H9 (cell line): Measurements from ENCODE around the gene NEUROD2. TPM values are rescaled to one million over a fixed set of nuclear protein-coding genes. Genes with fewer than 3 reads are reported as not detected.

ENCODE experiments used
- DNase-seq: peaks from one replicate; pipeline ENCODE4 v3.0.0-alpha.2; 2017
- H2AFZ ChIP-seq: one replicate; pipeline ENCODE4 v1.6.1; 2013; ENCODE audit warnings: mild to moderate bottlenecking, low read length, control low read depth, moderate library complexity
- H2AK5ac ChIP-seq: 2 replicates; pipeline ENCODE4 v1.6.1; 2013; ENCODE audit warnings: low read length, control low read depth, mixed read lengths; ENCODE audit not compliant: insufficient read length
- H2BK120ac ChIP-seq: one replicate; pipeline ENCODE4 v1.6.1; 2013; ENCODE audit warnings: low read depth, mild to moderate bottlenecking, low read length, control low read depth, inconsistent platforms; ENCODE audit not compliant: poor library complexity, severe bottlenecking
- H2BK12ac ChIP-seq: 2 replicates; pipeline ENCODE4 v1.6.1; 2013; ENCODE audit warnings: low read length, control low read depth, mixed read lengths, low read depth; ENCODE audit not compliant: insufficient read length
- H2BK15ac ChIP-seq: 2 replicates; pipeline ENCODE4 v1.6.1; 2013; ENCODE audit warnings: low read depth, low read length, control low read depth
- H2BK20ac ChIP-seq: one replicate; pipeline ENCODE4 v1.6.1; 2013; ENCODE audit warnings: low read depth, mild to moderate bottlenecking, low read length, control low read depth, inconsistent platforms; ENCODE audit not compliant: poor library complexity, severe bottlenecking
- H2BK5ac ChIP-seq: 2 replicates; pipeline ENCODE4 v1.6.1; 2013; ENCODE audit warnings: low read length, control low read depth, mixed read lengths; ENCODE audit not compliant: insufficient read length
- H3K14ac ChIP-seq: 2 replicates; pipeline ENCODE4 v1.6.1; 2013; ENCODE audit warnings: low read length, control low read depth; ENCODE audit not compliant: insufficient read depth
- H3K18ac ChIP-seq: 2 replicates; pipeline ENCODE4 v1.6.1; 2013; ENCODE audit warnings: low read depth, mild to moderate bottlenecking, mixed read lengths, low read length, control low read depth; ENCODE audit not compliant: insufficient read length
- H3K23ac ChIP-seq: 2 replicates; pipeline ENCODE4 v1.6.1; 2013; ENCODE audit warnings: low read length, control low read depth, mixed read lengths, low read depth; ENCODE audit not compliant: insufficient read length
- H3K23me2 ChIP-seq: 2 replicates; pipeline ENCODE4 v1.6.1; 2013; ENCODE audit warnings: low read depth, mild to moderate bottlenecking, mixed read lengths, low read length, control low read depth; ENCODE audit not compliant: insufficient read length, poor library complexity, severe bottlenecking
- H3K27ac ChIP-seq: 2 replicates; pipeline ENCODE4 v1.5.1; 2013; ENCODE audit warnings: low read length, control low read depth, mixed read lengths, low read depth; ENCODE audit not compliant: insufficient read length
- H3K27me3 ChIP-seq: 2 replicates; pipeline ENCODE4 v1.6.1; 2013; ENCODE audit warnings: low read length, control low read depth, inconsistent platforms; ENCODE audit not compliant: insufficient read depth
- H3K4ac ChIP-seq: 2 replicates; pipeline ENCODE4 v1.6.1; 2013; ENCODE audit warnings: low read depth, mild to moderate bottlenecking, control low read depth, inconsistent platforms, low read length, moderate library complexity
- H3K4me1 ChIP-seq: 2 replicates; pipeline ENCODE4 v1.6.1; 2013; ENCODE audit warnings: low read length, control low read depth, inconsistent platforms; ENCODE audit not compliant: insufficient read depth
- H3K4me2 ChIP-seq: 2 replicates; pipeline ENCODE4 v1.6.1; 2013; ENCODE audit warnings: low read length, control low read depth, mixed read lengths; ENCODE audit not compliant: insufficient read length, insufficient read depth
- H3K56ac ChIP-seq: 2 replicates; pipeline ENCODE4 v1.6.1; 2013; ENCODE audit warnings: low read depth, mild to moderate bottlenecking, mixed read lengths, low read length, control low read depth; ENCODE audit not compliant: insufficient read length
- H3K79me1 ChIP-seq: 2 replicates; pipeline ENCODE4 v1.6.1; 2013; ENCODE audit warnings: low read depth, mild to moderate bottlenecking, moderate library complexity, low read length, control low read depth, inconsistent platforms; ENCODE audit not compliant: insufficient read depth, poor library complexity, severe bottlenecking
- H3K79me2 ChIP-seq: 2 replicates; pipeline ENCODE4 v1.6.1; 2013; ENCODE audit warnings: low read length, control low read depth, inconsistent platforms; ENCODE audit not compliant: insufficient read depth
- H3K9ac ChIP-seq: 2 replicates; pipeline ENCODE4 v1.6.1; 2013; ENCODE audit warnings: low read length, control low read depth, mixed read lengths; ENCODE audit not compliant: insufficient read length; ENCODE audit errors: extremely low read depth
- H3K9me3 ChIP-seq: one replicate; pipeline ENCODE4 v1.6.1; 2013; ENCODE audit warnings: low read depth, low read length, inconsistent platforms; ENCODE audit not compliant: control insufficient read depth
- H3T11ph ChIP-seq: one replicate; pipeline ENCODE4 v1.6.1; 2013; ENCODE audit warnings: mild to moderate bottlenecking, low read length, control low read depth, inconsistent platforms
- H4K20me1 ChIP-seq: one replicate; pipeline ENCODE4 v1.6.1; 2013; ENCODE audit not compliant: control insufficient read depth, insufficient read length, insufficient read depth
- H4K5ac ChIP-seq: 2 replicates; pipeline ENCODE4 v1.6.1; 2013; ENCODE audit warnings: low read depth, mild to moderate bottlenecking, mixed read lengths, low read length, control low read depth; ENCODE audit not compliant: insufficient read length
- H4K8ac ChIP-seq: replicated peaks from 2 replicates; pipeline ENCODE4 v1.6.1; 2013; ENCODE audit warnings: low read length, control low read depth, mixed read lengths, low read depth; ENCODE audit not compliant: insufficient read length
- H4K91ac ChIP-seq: 2 replicates; pipeline ENCODE4 v1.6.1; 2013; ENCODE audit warnings: low read depth, mild to moderate bottlenecking, moderate library complexity, mixed read lengths, low read length, control low read depth; ENCODE audit not compliant: insufficient read length
- H3K27ac Mint-ChIP-seq, 3 experiments: 2 replicates in 2 of 3; 3 replicates in 1 of 3; pipeline ENCODE4 v1.8.0; 2020 to 2021; ENCODE audit warnings: mixed read lengths in 3 of 3, mild to moderate bottlenecking in 1 of 3, moderate library complexity in 1 of 3
- H3K27me3 Mint-ChIP-seq: 2 replicates; pipeline ENCODE4 v1.8.0; 2021; ENCODE audit warnings: low read depth, mild to moderate bottlenecking, moderate library complexity, mixed read lengths
- H3K36me3 Mint-ChIP-seq, 3 experiments: 2 replicates in 2 of 3; 3 replicates in 1 of 3; pipeline ENCODE4 v1.8.0; 2020 to 2021; ENCODE audit warnings: low read depth in 3 of 3, mixed read lengths in 3 of 3; ENCODE audit not compliant: insufficient read depth in 1 of 3
- H3K4me1 Mint-ChIP-seq, 2 experiments: 2 replicates each; pipeline ENCODE4 v1.8.0; 2020; ENCODE audit warnings: mixed read lengths in 2 of 2
- H3K4me3 Mint-ChIP-seq, 2 experiments: 2 replicates in 1 of 2; 3 replicates in 1 of 2; pipeline ENCODE4 v1.8.0; 2020 to 2021; ENCODE audit warnings: mild to moderate bottlenecking in 2 of 2, mixed read lengths in 2 of 2, moderate library complexity in 1 of 2
- H3K9me3 Mint-ChIP-seq, 2 experiments: 2 replicates in 1 of 2; 3 replicates in 1 of 2; pipeline ENCODE4 v1.8.0; 2020; ENCODE audit warnings: mild to moderate bottlenecking in 2 of 2, mixed read lengths in 2 of 2, moderate library complexity in 1 of 2
- WGBS: extraction: QIAGEN DNeasy Blood & Tissue Kit; methylation state at CpG from one replicate; pipeline ENCODE4 v1.1.7; 2013; ENCODE audit warnings: missing lambda C conversion rate, low lambda C conversion rate, mixed read lengths; ENCODE audit not compliant: insufficient read length; ENCODE audit errors: extremely low coverage; 5-methylcytosine and 5-hydroxymethylcytosine counted together
- total RNA-seq: library from RNA; stranded (reverse); gene quantifications from 2 replicates; pipeline ENCODE4 v1.2.1, GENCODE V29; 2021
- TF ChIP-seq, protein P1 (sequence below): fragments of 200-600 bp; sonication (generic); conservative IDR thresholded peaks from 3 replicates; pipeline ENCODE4 v1.8.0; 2021; ENCODE audit warnings: antibody characterized with exemption, mild to moderate bottlenecking

NEUROD2 gene
- total RNA-seq, 1 experiment from 2014 or later, result not detected

GRCh38 chr17:39652587-39653315 lies 45.0 kb upstream of the NEUROD2 start:
- no peak overlapping the region for H4K8ac ChIP-seq
- no peak overlapping the region for H3T11ph ChIP-seq
- no peak overlapping the region for H2BK20ac ChIP-seq
- H3K56ac ChIP-seq, result no peak overlapping the region
- H3K4me1 ChIP-seq, result peaks cover 9% of the 10 kb centered on the region; the same call in 1 of the 2 replicates
- no CpG with 5 or more reads among the region's 7 CpGs for WGBS
- no peak overlapping the region for H3K4me2 ChIP-seq
- H3K14ac ChIP-seq, result 0 out of 2 replicates have a peak overlapping the region, but pooled peaks have one; percentile 25
- peak; percentile 81 for DNase-seq
- no peak overlapping the region for H2BK5ac ChIP-seq
- no peaks in the 10 kb centered on the region for H3K79me1 ChIP-seq
- no peak overlapping the region for H3K9ac ChIP-seq
- no peak overlapping the region for H2BK120ac ChIP-seq
- H2AFZ ChIP-seq, result no peak overlapping the region
- Mint-ChIP-seq H3K36me3 (peaks cover 0 to 21% (median 4%) of the 10 kb centered on the region in 3 experiments; a peak in 6 of 7 replicates), H3K4me3 (peak overlapping the region; percentile 14 to 41; a peak in 3 of 5 replicates), H3K27ac (peak overlapping the region; percentile 90 to 95 (median 91)), H3K27me3 (no peaks in the 10 kb centered on the region), H3K9me3 (no peaks in the 10 kb centered on the region), H3K4me1 (peaks cover 31 to 61% of the 10 kb centered on the region in 2 experiments)
- H3K23me2 ChIP-seq, result no peaks in the 10 kb centered on the region
- H3K27ac ChIP-seq, result no peak overlapping the region
- H3K18ac ChIP-seq, result no peak overlapping the region
- H4K91ac ChIP-seq, result no peak overlapping the region
- no peaks in the 10 kb centered on the region for H3K9me3 ChIP-seq
- H2BK15ac ChIP-seq, result no peak overlapping the region
- no peak overlapping the region for H3K23ac ChIP-seq
- no peak overlapping the region for H3K4ac ChIP-seq
- no peak overlapping the region for H2BK12ac ChIP-seq
- no peak overlapping the region for H4K5ac ChIP-seq
- no peaks in the 10 kb centered on the region for H4K20me1 ChIP-seq
- TF ChIP-seq, protein P1, sequence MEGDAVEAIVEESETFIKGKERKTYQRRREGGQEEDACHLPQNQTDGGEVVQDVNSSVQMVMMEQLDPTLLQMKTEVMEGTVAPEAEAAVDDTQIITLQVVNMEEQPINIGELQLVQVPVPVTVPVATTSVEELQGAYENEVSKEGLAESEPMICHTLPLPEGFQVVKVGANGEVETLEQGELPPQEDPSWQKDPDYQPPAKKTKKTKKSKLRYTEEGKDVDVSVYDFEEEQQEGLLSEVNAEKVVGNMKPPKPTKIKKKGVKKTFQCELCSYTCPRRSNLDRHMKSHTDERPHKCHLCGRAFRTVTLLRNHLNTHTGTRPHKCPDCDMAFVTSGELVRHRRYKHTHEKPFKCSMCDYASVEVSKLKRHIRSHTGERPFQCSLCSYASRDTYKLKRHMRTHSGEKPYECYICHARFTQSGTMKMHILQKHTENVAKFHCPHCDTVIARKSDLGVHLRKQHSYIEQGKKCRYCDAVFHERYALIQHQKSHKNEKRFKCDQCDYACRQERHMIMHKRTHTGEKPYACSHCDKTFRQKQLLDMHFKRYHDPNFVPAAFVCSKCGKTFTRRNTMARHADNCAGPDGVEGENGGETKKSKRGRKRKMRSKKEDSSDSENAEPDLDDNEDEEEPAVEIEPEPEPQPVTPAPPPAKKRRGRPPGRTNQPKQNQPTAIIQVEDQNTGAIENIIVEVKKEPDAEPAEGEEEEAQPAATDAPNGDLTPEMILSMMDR, result no peak; the same call in 2 of the 3 replicates
- H2AK5ac ChIP-seq, result no peak overlapping the region
- no peaks in the 10 kb centered on the region for H3K27me3 ChIP-seq
- H3K79me2 ChIP-seq, result no peaks in the 10 kb centered on the region
